Measurements from ENCODE around the gene RASAL2.

The RASAL2 gene

DNA sequence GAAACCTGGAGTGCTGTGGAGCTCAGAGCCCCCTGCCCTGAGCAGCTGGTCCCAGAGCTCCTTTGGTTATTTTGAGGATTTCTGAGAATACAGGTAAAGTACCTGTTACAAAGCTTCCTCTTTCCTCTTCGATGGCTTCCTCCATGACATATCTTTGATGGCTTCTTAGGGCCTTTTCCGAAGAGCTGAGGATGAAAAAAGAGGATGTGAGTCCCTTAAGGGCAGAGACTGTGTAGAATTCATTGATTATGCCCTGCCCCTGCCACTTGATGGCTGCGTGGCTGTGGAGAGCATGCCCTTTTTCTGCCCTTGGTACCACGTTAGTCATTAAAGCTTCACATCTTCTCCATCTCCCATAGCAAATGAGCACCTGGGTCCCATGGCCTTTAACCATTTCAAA, 433.2 kb downstream of the RASAL2 start:
- H3K4me3 ChIP-seq (ENCODE audit: insufficient read depth, low read depth, low read length), result no peak overlapping the region
- 93 to 96% methylated on average over 4 of the region's 4 CpGs for WGBS, 2 experiments
- H3K4me1 ChIP-seq (ENCODE audit: control insufficient read depth, insufficient read depth, low read length), result no peaks in the 10 kb centered on the region
- H3K27ac ChIP-seq (ENCODE audit: insufficient read depth, low read depth, low read length, poor library complexity, severe bottlenecking), result no peak overlapping the region
- no peaks in the 10 kb centered on the region for H3K9me3 ChIP-seq (ENCODE audit: control insufficient read depth, low read length)
- H3K36me3 ChIP-seq (ENCODE audit: control insufficient read depth, insufficient read depth, low read length), result no peaks in the 10 kb centered on the region
- H3K27me3 ChIP-seq (ENCODE audit: control insufficient read depth, insufficient read depth, low read length, poor library complexity, severe bottlenecking), result peaks cover 4% of the 10 kb centered on the region

DNA sequence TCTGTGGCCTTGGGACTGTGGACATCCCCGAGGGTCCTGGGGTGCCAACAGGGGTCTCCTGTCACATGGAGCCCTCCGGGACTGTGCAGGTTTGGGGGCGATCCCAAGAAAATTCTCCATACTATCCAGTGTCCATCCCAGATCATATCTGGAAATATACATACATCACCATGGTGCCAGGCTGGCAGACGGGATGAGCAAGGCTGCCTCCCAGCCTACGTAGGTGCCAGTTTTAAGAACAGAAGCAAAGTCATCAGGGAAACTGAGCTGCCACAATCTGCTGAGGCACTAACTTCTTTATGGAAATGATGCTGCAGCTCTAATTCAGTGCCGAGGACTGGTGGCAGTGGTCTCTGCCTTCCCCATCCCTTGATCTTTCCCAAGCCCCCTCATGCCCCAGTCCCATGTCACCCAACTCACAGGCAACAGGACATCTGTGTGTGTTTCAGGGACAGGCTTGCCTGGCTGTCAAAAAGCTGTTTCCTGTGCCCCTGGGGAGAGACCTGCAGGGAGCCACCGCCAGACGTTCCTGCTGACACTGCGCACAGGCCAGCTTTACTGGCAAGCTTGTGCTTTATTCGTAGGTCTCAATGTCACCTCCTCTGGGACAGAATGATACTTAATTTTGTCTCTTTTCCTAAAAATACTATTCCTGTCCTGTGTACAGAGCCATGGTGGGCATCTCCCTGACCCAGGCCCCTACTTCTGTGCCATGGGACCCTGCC, 434.5 kb downstream of the RASAL2 start:
- 91% methylated on average over 10 of the region's 10 CpGs for WGBS, 2 experiments

GRCh38 chr1:178528953-178529335, 435.0 kb downstream of the RASAL2 start:
- Histone ChIP-seq H3K27me3 (ENCODE audit: control insufficient read depth, insufficient read depth, low read length, poor library complexity, severe bottlenecking) (peaks cover 4% of the 10 kb centered on the region), H3K4me1 (ENCODE audit: control insufficient read depth, insufficient read depth, low read length) (no peaks in the 10 kb centered on the region), H3K4me3 (ENCODE audit: insufficient read depth, low read depth, low read length) (no peak overlapping the region), H3K36me3 (ENCODE audit: control insufficient read depth, insufficient read depth, low read length) (no peaks in the 10 kb centered on the region), H3K9me3 (ENCODE audit: control insufficient read depth, low read length) (no peaks in the 10 kb centered on the region), H3K27ac (ENCODE audit: insufficient read depth, low read depth, low read length, poor library complexity, severe bottlenecking) (no peak overlapping the region)
- 94% methylated on average over 4 of the region's 4 CpGs for WGBS, 2 experiments

More for the DNA sequence above, 434.5 kb downstream of the RASAL2 start:
- Histone ChIP-seq H3K4me3 (ENCODE audit: insufficient read depth, low read depth, low read length) (no peak overlapping the region), H3K4me1 (ENCODE audit: control insufficient read depth, insufficient read depth, low read length) (no peaks in the 10 kb centered on the region), H3K9me3 (ENCODE audit: control insufficient read depth, low read length) (no peaks in the 10 kb centered on the region), H3K27ac (ENCODE audit: insufficient read depth, low read depth, low read length, poor library complexity, severe bottlenecking) (no peak overlapping the region), H3K36me3 (ENCODE audit: control insufficient read depth, insufficient read depth, low read length) (no peaks in the 10 kb centered on the region), H3K27me3 (ENCODE audit: control insufficient read depth, insufficient read depth, low read length, poor library complexity, severe bottlenecking) (peaks cover 4% of the 10 kb centered on the region)

- WGBS, 2 experiments, result 90 to 92% methylated on average over 7 of the region's 8 CpGs
- no peaks in the 10 kb centered on the region for H3K9me3 ChIP-seq (ENCODE audit: control insufficient read depth, low read length)
- H3K27ac ChIP-seq (ENCODE audit: insufficient read depth, low read depth, low read length, poor library complexity, severe bottlenecking), result no peak overlapping the region
These were observed 435.6 kb downstream of the RASAL2 start for GRCh38 chr1:178529364-178530036.

GRCh38 chr1:178530037-178530402, 436.1 kb downstream of the RASAL2 start:
- Histone ChIP-seq H3K4me3 (ENCODE audit: insufficient read depth, low read depth, low read length) (no peak overlapping the region), H3K4me1 (ENCODE audit: control insufficient read depth, insufficient read depth, low read length) (no peaks in the 10 kb centered on the region), H3K27ac (ENCODE audit: insufficient read depth, low read depth, low read length, poor library complexity, severe bottlenecking) (no peak overlapping the region), H3K36me3 (ENCODE audit: control insufficient read depth, insufficient read depth, low read length) (no peaks in the 10 kb centered on the region), H3K9me3 (ENCODE audit: control insufficient read depth, low read length) (no peaks in the 10 kb centered on the region), H3K27me3 (ENCODE audit: control insufficient read depth, insufficient read depth, low read length, poor library complexity, severe bottlenecking) (peaks cover 4% of the 10 kb centered on the region)
- WGBS, 2 experiments, result 87 to 92% methylated on average over 2 of the region's 2 CpGs

More at GRCh38 chr1:178529364-178530036, 435.6 kb downstream of the RASAL2 start:
- no peak overlapping the region for H3K4me3 ChIP-seq (ENCODE audit: insufficient read depth, low read depth, low read length)
- no peaks in the 10 kb centered on the region for H3K4me1 ChIP-seq (ENCODE audit: control insufficient read depth, insufficient read depth, low read length)
- no peaks in the 10 kb centered on the region for H3K36me3 ChIP-seq (ENCODE audit: control insufficient read depth, insufficient read depth, low read length)
- peaks cover 4% of the 10 kb centered on the region for H3K27me3 ChIP-seq (ENCODE audit: control insufficient read depth, insufficient read depth, low read length, poor library complexity, severe bottlenecking)

DNA sequence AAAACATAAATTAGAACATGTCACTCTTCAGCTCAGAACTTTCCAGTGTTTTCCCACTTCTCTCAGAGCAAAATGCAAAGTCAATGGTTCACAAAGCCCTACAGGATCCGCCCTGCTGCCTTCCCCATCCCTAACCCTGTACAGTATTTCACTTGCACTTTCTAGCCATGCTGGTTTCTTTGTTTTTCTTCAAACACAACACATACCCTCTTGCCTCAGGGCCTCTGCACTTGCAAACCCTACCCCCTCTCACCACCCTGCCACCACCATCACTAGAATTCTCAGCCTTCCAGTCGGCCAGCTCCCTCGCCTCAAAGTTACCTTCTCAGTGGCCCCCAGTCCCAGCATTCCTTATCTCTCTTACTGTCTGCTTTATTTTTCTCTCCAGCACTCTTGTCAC, 436.6 kb downstream of the RASAL2 start:
- Histone ChIP-seq H3K9me3 (ENCODE audit: control insufficient read depth, low read length) (no peaks in the 10 kb centered on the region), H3K27ac (ENCODE audit: insufficient read depth, low read depth, low read length, poor library complexity, severe bottlenecking) (no peak overlapping the region), H3K36me3 (ENCODE audit: control insufficient read depth, insufficient read depth, low read length) (no peaks in the 10 kb centered on the region), H3K4me3 (ENCODE audit: insufficient read depth, low read depth, low read length) (no peak overlapping the region), H3K27me3 (ENCODE audit: control insufficient read depth, insufficient read depth, low read length, poor library complexity, severe bottlenecking) (peaks cover 4% of the 10 kb centered on the region), H3K4me1 (ENCODE audit: control insufficient read depth, insufficient read depth, low read length) (no peaks in the 10 kb centered on the region)
- WGBS, 2 experiments, result 86 to 89% methylated on average over 3 of the region's 3 CpGs

DNA sequence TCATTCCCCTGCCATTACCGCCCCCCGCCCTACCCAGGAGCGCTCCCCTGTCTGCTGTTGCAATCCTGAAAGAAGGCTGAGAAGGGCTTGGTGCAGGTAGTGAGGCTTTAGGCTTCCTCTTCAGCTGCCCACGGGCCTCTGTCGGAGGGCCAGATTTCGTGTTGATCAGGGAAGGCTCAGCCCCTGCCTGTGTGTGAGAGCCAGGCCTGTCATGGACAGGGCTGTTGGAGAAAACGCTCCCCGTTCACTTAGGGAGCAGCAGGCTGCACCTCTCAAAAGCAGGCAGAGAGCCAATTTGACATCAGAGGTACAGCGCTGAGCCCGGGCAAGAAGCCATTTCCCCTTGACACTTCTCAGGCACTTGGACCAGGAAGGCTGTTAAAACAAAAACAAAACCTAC, 438.0 kb downstream of the RASAL2 start:
- no peaks in the 10 kb centered on the region for H3K4me1 ChIP-seq (ENCODE audit: control insufficient read depth, insufficient read depth, low read length)
- H3K36me3 ChIP-seq (ENCODE audit: control insufficient read depth, insufficient read depth, low read length), result no peaks in the 10 kb centered on the region
- no peaks in the 10 kb centered on the region for H3K9me3 ChIP-seq (ENCODE audit: control insufficient read depth, low read length)
- H3K27ac ChIP-seq (ENCODE audit: insufficient read depth, low read depth, low read length, poor library complexity, severe bottlenecking), result no peak overlapping the region
- no peak overlapping the region for H3K4me3 ChIP-seq (ENCODE audit: insufficient read depth, low read depth, low read length)
- peaks cover 4% of the 10 kb centered on the region for H3K27me3 ChIP-seq (ENCODE audit: control insufficient read depth, insufficient read depth, low read length, poor library complexity, severe bottlenecking)
- 90 to 91% methylated on average over 10 of the region's 10 CpGs for WGBS, 2 experiments

DNA sequence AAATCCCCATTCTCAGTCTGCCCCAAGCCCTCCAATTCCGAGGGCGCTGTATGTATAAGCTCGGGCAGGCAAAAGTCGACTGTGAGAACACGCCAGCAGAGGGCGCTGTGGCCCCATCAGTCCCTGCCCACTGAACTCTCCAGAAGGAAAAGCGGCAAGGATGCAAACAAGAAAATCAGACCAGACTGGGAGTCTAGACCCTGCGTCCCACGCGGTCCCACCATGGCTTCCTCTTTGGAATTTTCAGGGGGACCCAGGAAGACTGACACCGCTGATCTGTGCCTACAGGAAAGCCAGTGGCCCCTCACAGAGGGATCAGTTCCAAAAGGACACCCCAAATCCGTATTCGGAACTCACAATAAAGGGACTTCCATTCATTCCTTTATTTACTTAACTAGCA, 438.5 kb downstream of the RASAL2 start:
- H3K9me3 ChIP-seq (ENCODE audit: control insufficient read depth, low read length), result no peaks in the 10 kb centered on the region
- H3K27ac ChIP-seq (ENCODE audit: insufficient read depth, low read depth, low read length, poor library complexity, severe bottlenecking), result no peak overlapping the region
- H3K36me3 ChIP-seq (ENCODE audit: control insufficient read depth, insufficient read depth, low read length), result no peaks in the 10 kb centered on the region
- peaks cover 4% of the 10 kb centered on the region for H3K27me3 ChIP-seq (ENCODE audit: control insufficient read depth, insufficient read depth, low read length, poor library complexity, severe bottlenecking)
- H3K4me1 ChIP-seq (ENCODE audit: control insufficient read depth, insufficient read depth, low read length), result no peaks in the 10 kb centered on the region
- 19 to 20% methylated on average over 13 of the region's 13 CpGs for WGBS, 2 experiments
- no peak overlapping the region for H3K4me3 ChIP-seq (ENCODE audit: insufficient read depth, low read depth, low read length)

DNA sequence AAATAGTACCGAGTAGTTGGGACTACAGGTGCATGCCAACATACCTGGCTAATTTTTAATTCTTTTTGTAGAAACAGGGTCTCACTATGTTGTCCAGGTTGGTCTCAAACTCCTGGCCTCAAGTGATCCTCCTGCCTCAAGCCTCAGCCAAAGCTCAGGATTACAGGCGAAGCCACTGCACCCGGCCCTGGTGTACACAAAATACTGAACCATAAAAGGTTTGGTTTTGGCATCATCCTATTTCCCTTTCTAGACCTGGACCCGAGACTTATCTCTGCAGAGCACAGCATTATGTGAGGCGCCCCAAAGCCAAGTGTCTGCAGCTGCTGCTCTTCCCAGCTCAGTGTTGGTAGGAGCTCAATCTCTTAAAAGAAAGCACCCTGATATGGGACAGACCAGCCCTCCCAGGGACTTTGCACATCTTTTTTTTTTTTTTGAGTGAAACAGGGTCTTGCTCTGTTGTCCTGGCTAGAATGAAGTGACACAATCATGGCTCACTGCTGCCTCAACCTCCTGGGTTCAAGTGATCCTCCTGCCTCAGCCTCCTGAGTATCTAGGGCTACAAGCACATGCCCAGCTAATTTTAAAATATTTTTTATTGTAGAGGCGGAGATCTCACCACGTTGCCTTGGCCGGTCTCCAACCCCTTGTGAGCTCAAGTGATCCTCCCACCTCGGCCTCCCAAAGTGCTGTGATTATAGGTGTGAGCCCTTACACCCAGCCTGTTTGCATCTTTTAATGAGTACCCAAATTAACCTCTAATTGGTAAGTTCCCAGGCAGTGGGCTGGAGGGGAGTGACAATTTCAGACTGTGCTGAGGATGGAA, 439.4 kb downstream of the RASAL2 start:
- Histone ChIP-seq H3K27ac (ENCODE audit: insufficient read depth, low read depth, low read length, poor library complexity, severe bottlenecking) (no peak overlapping the region), H3K4me3 (ENCODE audit: insufficient read depth, low read depth, low read length) (no peak overlapping the region), H3K9me3 (ENCODE audit: control insufficient read depth, low read length) (no peaks in the 10 kb centered on the region), H3K36me3 (ENCODE audit: control insufficient read depth, insufficient read depth, low read length) (no peaks in the 10 kb centered on the region), H3K4me1 (ENCODE audit: control insufficient read depth, insufficient read depth, low read length) (no peaks in the 10 kb centered on the region), H3K27me3 (ENCODE audit: control insufficient read depth, insufficient read depth, low read length, poor library complexity, severe bottlenecking) (peaks cover 4% of the 10 kb centered on the region)
- 92% methylated on average over 9 of the region's 9 CpGs for WGBS, 2 experiments
